IMR-90 (cell line): ENCODE results near the gene CAMTA1. TPM values are rescaled to one million over a fixed set of nuclear protein-coding genes. Genes with fewer than 3 reads are reported as not detected.
A peak's percentile ranks its signal among the peaks of the same experiment; 100 is the strongest.

Experiments
- ATAC-seq: fragments of 200-7000 bp; cut with Tn5 transposase; 2 replicates; pipeline ENCODE4 v1.9.1; 2020; ENCODE audit warnings: low read depth, mild to moderate bottlenecking, moderate library complexity
- BruUV-seq: library from RNA; stranded (reverse); fragments of 400-500 nt; replicated peaks from 2 replicates; lab custom pipeline; 2021; lab: Mats Ljungman, UMichigan
- CTCF ChIA-PET: fragments of 300-600 bp; formaldehyde crosslinking; extraction: SDS; loops from one replicate; lab custom pipeline; 2021; ENCODE audit warnings: antibody characterized with exemption; lab: Yijun Ruan, JAX
- POLR2A ChIA-PET: fragments of 300-600 bp; sonication (Branson Sonifier 250); formaldehyde crosslinking; loops from one replicate; lab custom pipeline; 2022; ENCODE audit warnings: antibody characterized with exemption; ENCODE audit not compliant: unreplicated experiment; lab: Charles Lee
- DNase-seq: peaks from one replicate; pipeline ENCODE4 v3.0.0; 2013
- H2AFZ ChIP-seq: replicated peaks from 2 replicates; pipeline ENCODE3; 2013; ENCODE audit warnings: low read length, mild to moderate bottlenecking; ENCODE audit not compliant: poor library complexity
- H2AK5ac ChIP-seq: 2 replicates; pipeline ENCODE4 v1.6.1; 2013; ENCODE audit warnings: low read depth, low read length, inconsistent platforms
- H2AK9ac ChIP-seq: replicated peaks from 2 replicates; pipeline ENCODE3; 2013; ENCODE audit warnings: mild to moderate bottlenecking, low read depth, low read length, moderate library complexity; ENCODE audit not compliant: poor library complexity
- H2BK120ac ChIP-seq: 2 replicates; pipeline ENCODE4 v1.6.1; 2013; ENCODE audit warnings: low read depth, low read length, inconsistent platforms
- H2BK15ac ChIP-seq: 3 replicates; pipeline ENCODE4 v1.6.1; 2013; ENCODE audit warnings: low read depth, low read length, inconsistent platforms
- H2BK20ac ChIP-seq: 2 replicates; pipeline ENCODE4 v1.6.1; 2013; ENCODE audit warnings: low read depth, mild to moderate bottlenecking, inconsistent platforms, low read length, moderate library complexity
- H2BK5ac ChIP-seq: 2 replicates; pipeline ENCODE4 v1.6.1; 2013; ENCODE audit warnings: mild to moderate bottlenecking, low read depth, low read length, inconsistent platforms; ENCODE audit not compliant: poor library complexity, severe bottlenecking
- H3K14ac ChIP-seq: replicated peaks from 2 replicates; pipeline ENCODE4 v1.6.1; 2013; ENCODE audit warnings: low read depth, low read length, inconsistent platforms
- H3K18ac ChIP-seq: 2 replicates; pipeline ENCODE4 v1.6.1; 2013; ENCODE audit warnings: low read depth, low read length, control low read depth
- H3K23ac ChIP-seq: 2 replicates; pipeline ENCODE4 v1.6.1; 2013; ENCODE audit warnings: low read depth, low read length, inconsistent platforms
- H3K27ac ChIP-seq: 2 replicates; pipeline ENCODE4 v1.5.1; 2013; ENCODE audit warnings: mild to moderate bottlenecking, control low read depth, low read length; ENCODE audit not compliant: insufficient read depth
- H3K27me3 ChIP-seq: 2 replicates; pipeline ENCODE4 v1.6.1; 2013; ENCODE audit warnings: low read length; ENCODE audit not compliant: control insufficient read depth, insufficient read depth
- H3K36me3 ChIP-seq: 2 replicates; pipeline ENCODE4 v1.6.1; 2013; ENCODE audit warnings: low read length, mixed read lengths; ENCODE audit not compliant: control insufficient read depth, insufficient read depth
- H3K4ac ChIP-seq: 2 replicates; pipeline ENCODE4 v1.6.1; 2013; ENCODE audit warnings: low read depth, low read length, inconsistent platforms
- H3K4me1 ChIP-seq: 2 replicates; pipeline ENCODE4 v1.6.1; 2013; ENCODE audit warnings: low read length, mixed read lengths; ENCODE audit not compliant: control insufficient read depth, insufficient read depth
- H3K4me2 ChIP-seq: 2 replicates; pipeline ENCODE4 v1.6.1; 2013; ENCODE audit warnings: low read depth, mild to moderate bottlenecking, control low read depth, low read length, moderate library complexity
- H3K4me3 ChIP-seq: 2 replicates; pipeline ENCODE4 v1.5.1; 2013; ENCODE audit warnings: low read depth, mild to moderate bottlenecking, control low read depth, low read length, moderate library complexity; ENCODE audit not compliant: insufficient read depth
- H3K56ac ChIP-seq: 2 replicates; pipeline ENCODE4 v1.6.1; 2013; ENCODE audit warnings: low read length, inconsistent platforms; ENCODE audit not compliant: insufficient read depth; ENCODE audit errors: extremely low read depth
- H3K79me1 ChIP-seq, 2 experiments: 2 replicates each; pipeline ENCODE4 v1.6.1; 2013; ENCODE audit warnings: low read length in 2 of 2, inconsistent platforms in 1 of 2, low read depth in 1 of 2
- H3K9ac ChIP-seq: 2 replicates; pipeline ENCODE4 v1.6.1; 2013; ENCODE audit warnings: low read depth, low read length, control low read depth
- H3K9me1 ChIP-seq: 2 replicates; pipeline ENCODE4 v1.6.1; 2013; ENCODE audit warnings: low read length, inconsistent platforms; ENCODE audit not compliant: insufficient read depth
- H3K9me3 ChIP-seq: 2 replicates; pipeline ENCODE4 v1.6.1; 2013; ENCODE audit warnings: low read length; ENCODE audit not compliant: control insufficient read depth, insufficient read depth
- H4K20me1 ChIP-seq: 2 replicates; pipeline ENCODE4 v1.6.1; 2013; ENCODE audit warnings: low read length, inconsistent platforms; ENCODE audit not compliant: insufficient read depth
- H4K5ac ChIP-seq: 2 replicates; pipeline ENCODE4 v1.6.1; 2013; ENCODE audit warnings: mild to moderate bottlenecking, low read depth, low read length, control low read depth
- H4K8ac ChIP-seq, 2 experiments: 2 replicates each; pipeline ENCODE4 v1.6.1; 2013; ENCODE audit warnings: low read depth in 2 of 2, low read length in 2 of 2, control low read depth in 1 of 2, inconsistent platforms in 1 of 2
- H4K91ac ChIP-seq: 2 replicates; pipeline ENCODE4 v1.6.1; 2013; ENCODE audit warnings: low read depth, low read length, inconsistent platforms; ENCODE audit not compliant: insufficient read depth
- BHLHE40 ChIP-seq: fragments of 150-350 bp; IDR thresholded peaks from 2 replicates; pipeline ENCODE4 v1.6.1; 2016; ENCODE audit warnings: mild to moderate bottlenecking, low read depth, low read length
- CEBPB ChIP-seq: IDR thresholded peaks from 2 replicates; pipeline ENCODE4 v1.6.1; 2012; ENCODE audit warnings: low read depth, low read length, improper control_type of control experiment
- CHD1 ChIP-seq: IDR thresholded peaks from 2 replicates; pipeline ENCODE4 v1.6.1; 2012; ENCODE audit warnings: low read depth, low read length, improper control_type of control experiment
- MAFK ChIP-seq: IDR thresholded peaks from 2 replicates; pipeline ENCODE4 v1.6.1; 2012; ENCODE audit warnings: low read depth, low read length, improper control_type of control experiment
- NFE2L2 ChIP-seq: fragments of 150-350 bp; IDR thresholded peaks from 2 replicates; pipeline ENCODE4 v1.6.1; 2016; ENCODE audit warnings: low read depth, mild to moderate bottlenecking, low read length
- RAD21 ChIP-seq: IDR thresholded peaks from 2 replicates; pipeline ENCODE4 v1.6.1; 2012; ENCODE audit warnings: low read length, improper control_type of control experiment
- RCOR1 ChIP-seq: IDR thresholded peaks from 2 replicates; pipeline ENCODE4 v1.6.1; 2012; ENCODE audit warnings: mild to moderate bottlenecking, low read length, improper control_type of control experiment; ENCODE audit not compliant: insufficient replicate concordance
- RFX5 ChIP-seq: IDR thresholded peaks from 2 replicates; pipeline ENCODE4 v1.8.0; 2012; ENCODE audit warnings: low read depth, mild to moderate bottlenecking, low read length, moderate library complexity
- SMC3 ChIP-seq: fragments of 150-350 bp; IDR thresholded peaks from 2 replicates; pipeline ENCODE4 v1.6.1; 2016; ENCODE audit warnings: low read depth, mild to moderate bottlenecking, antibody characterized with exemption, low read length, moderate library complexity
- WGBS, 2 experiments: methylation state at CpG; one replicate each; pipeline versions ENCODE4 v1.1.5 to v1.1.7; 2013; ENCODE audit warnings: missing lambda C conversion rate in 2 of 2; ENCODE audit not compliant: insufficient read length in 1 of 2; ENCODE audit errors: extremely low coverage in 2 of 2; 5-methylcytosine and 5-hydroxymethylcytosine counted together
- dilution Hi-C: fragments of 300-500 bp; cut with HindIII; formaldehyde crosslinking; loops from one replicate; pipeline ENCODE4 v1.14.3; 2018; ENCODE audit warnings: low sequenced_read_pairs; ENCODE audit not compliant: unreplicated experiment
- in situ Hi-C: fragments of 300-500 bp; cut with MboI; formaldehyde crosslinking; loops from 3 replicates; pipeline ENCODE4 v1.14.3; 2019; ENCODE audit warnings: low sequenced_read_pairs, inconsistent platforms, mixed read lengths
- intact Hi-C: fragments of 100-400 bp; cut with micrococcal nuclease; formaldehyde crosslinking; loops from 2 replicates; pipeline ENCODE4 v1.10.0; 2022
- polyA plus RNA-seq, 3 experiments: library from polyadenylated mRNA; depleted of rRNA; stranded (reverse); fragments of >200 nt; gene quantifications; 2 replicates each; pipeline ENCODE4 v1.2.3, GENCODE V29; 2012; ENCODE audit warnings: low replicate concordance in 1 of 3
- total RNA-seq: library from RNA; depleted of rRNA; stranded (reverse); fragments of >200 nt; gene quantifications from 2 replicates; pipeline ENCODE4 v1.2.3, GENCODE V29; 2012
- TF ChIP-seq, protein P1 (sequence below): fragments of 150-350 bp; IDR thresholded peaks from 2 replicates; pipeline ENCODE4 v1.6.1; 2016; ENCODE audit warnings: low read depth, mild to moderate bottlenecking, low read length, moderate library complexity, borderline replicate concordance
- TF ChIP-seq, protein P2 (sequence below): conservative IDR thresholded peaks from 2 replicates; pipeline ENCODE4 v1.5.1; 2012; ENCODE audit warnings: mild to moderate bottlenecking, low read depth, low read length, improper control_type of control experiment
- TF ChIP-seq, protein P3 (sequence below): fragments of 150-350 bp; IDR thresholded peaks from 2 replicates; pipeline ENCODE4 v1.6.1; 2017; ENCODE audit warnings: mild to moderate bottlenecking, antibody characterized with exemption, low read length, low read depth

The CAMTA1 gene
- total and polyA plus RNA-seq, 2 of the 4 experiments (the other 2 are of a cell fraction): 35.5 to 74.3 TPM

DNA sequence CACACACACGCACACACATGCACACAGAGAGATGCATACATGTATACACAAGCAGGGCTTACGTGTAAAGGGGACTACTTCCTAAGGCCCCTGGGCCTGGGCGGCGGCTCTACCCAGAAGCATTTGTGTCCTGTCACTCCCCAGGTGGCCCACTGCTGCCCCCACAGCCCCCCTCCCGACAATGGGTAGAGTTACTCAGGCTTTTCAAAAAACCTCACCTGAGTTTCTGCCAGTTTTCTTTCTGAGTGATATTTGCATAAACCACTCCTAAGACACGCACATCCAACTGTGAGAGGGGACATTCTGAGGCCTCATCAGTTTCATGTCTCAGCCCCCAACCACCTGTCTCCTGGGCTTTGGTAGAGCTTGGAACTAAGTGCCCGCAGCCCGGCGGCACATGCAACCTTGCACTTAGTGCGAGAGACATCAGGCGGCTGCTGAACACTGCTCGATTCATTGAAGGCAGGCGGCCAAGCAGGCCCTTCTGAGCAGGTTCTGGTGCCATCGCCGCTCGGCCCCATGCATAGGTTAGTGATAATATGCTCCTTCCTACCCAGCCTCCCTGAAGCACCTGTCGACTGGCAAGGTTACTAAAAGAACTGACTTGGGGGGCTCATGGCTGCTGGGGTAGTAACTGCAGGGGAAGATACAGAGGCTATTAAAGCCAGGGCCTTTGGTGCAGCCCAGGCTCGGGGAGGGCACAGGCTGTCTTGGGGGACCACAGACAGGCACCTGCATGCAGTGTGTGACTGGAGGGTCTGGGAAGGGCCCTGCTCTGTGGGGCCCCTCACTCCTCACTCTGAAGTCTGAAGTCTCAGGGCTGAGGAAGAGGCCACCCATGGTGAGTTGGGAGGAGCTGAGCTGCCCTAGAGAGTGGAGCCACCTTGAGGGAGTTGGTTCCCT lies 621.6 kb downstream of the CAMTA1 start:
- intact Hi-C loops: no loop called here
- no peak overlapping the region for H4K5ac ChIP-seq
- no peak overlapping the region for H3K4ac ChIP-seq
- no peak for DNase-seq
- no peak overlapping the region for H3K4me3 ChIP-seq
- no peak overlapping the region for H3K23ac ChIP-seq
- TF ChIP-seq MAFK: no peak
- no peak for TF ChIP-seq BHLHE40
- TF ChIP-seq, protein P1, sequence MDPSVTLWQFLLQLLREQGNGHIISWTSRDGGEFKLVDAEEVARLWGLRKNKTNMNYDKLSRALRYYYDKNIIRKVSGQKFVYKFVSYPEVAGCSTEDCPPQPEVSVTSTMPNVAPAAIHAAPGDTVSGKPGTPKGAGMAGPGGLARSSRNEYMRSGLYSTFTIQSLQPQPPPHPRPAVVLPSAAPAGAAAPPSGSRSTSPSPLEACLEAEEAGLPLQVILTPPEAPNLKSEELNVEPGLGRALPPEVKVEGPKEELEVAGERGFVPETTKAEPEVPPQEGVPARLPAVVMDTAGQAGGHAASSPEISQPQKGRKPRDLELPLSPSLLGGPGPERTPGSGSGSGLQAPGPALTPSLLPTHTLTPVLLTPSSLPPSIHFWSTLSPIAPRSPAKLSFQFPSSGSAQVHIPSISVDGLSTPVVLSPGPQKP: no peak
- TF ChIP-seq CEBPB: no peak
- TF ChIP-seq, protein P2, sequence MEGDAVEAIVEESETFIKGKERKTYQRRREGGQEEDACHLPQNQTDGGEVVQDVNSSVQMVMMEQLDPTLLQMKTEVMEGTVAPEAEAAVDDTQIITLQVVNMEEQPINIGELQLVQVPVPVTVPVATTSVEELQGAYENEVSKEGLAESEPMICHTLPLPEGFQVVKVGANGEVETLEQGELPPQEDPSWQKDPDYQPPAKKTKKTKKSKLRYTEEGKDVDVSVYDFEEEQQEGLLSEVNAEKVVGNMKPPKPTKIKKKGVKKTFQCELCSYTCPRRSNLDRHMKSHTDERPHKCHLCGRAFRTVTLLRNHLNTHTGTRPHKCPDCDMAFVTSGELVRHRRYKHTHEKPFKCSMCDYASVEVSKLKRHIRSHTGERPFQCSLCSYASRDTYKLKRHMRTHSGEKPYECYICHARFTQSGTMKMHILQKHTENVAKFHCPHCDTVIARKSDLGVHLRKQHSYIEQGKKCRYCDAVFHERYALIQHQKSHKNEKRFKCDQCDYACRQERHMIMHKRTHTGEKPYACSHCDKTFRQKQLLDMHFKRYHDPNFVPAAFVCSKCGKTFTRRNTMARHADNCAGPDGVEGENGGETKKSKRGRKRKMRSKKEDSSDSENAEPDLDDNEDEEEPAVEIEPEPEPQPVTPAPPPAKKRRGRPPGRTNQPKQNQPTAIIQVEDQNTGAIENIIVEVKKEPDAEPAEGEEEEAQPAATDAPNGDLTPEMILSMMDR: no peak
- TF ChIP-seq NFE2L2: no peak
- no peak for TF ChIP-seq RFX5
- TF ChIP-seq RAD21: no peak
- no peak for TF ChIP-seq RCOR1
- TF ChIP-seq, protein P3, sequence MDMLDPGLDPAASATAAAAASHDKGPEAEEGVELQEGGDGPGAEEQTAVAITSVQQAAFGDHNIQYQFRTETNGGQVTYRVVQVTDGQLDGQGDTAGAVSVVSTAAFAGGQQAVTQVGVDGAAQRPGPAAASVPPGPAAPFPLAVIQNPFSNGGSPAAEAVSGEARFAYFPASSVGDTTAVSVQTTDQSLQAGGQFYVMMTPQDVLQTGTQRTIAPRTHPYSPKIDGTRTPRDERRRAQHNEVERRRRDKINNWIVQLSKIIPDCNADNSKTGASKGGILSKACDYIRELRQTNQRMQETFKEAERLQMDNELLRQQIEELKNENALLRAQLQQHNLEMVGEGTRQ: no peak
- no peak for TF ChIP-seq SMC3
- no peak for TF ChIP-seq CHD1
- no peak overlapping the region; the same call in 1 of the 2 replicates for H4K91ac ChIP-seq
- peak overlapping the region; percentile 9 for H2AFZ ChIP-seq
- H4K20me1 ChIP-seq: no peaks in the 10 kb centered on the region
- no peak overlapping the region for H3K9ac ChIP-seq
- H3K27me3 ChIP-seq: no peaks in the 10 kb centered on the region
- no peak overlapping the region for H3K27ac ChIP-seq
- H3K36me3 ChIP-seq: no peaks in the 10 kb centered on the region
- H3K4me2 ChIP-seq: no peak overlapping the region
- dilution Hi-C loops: no loop called here
- H3K9me1 ChIP-seq: peaks cover 9% of the 10 kb centered on the region; the same call in 1 of the 2 replicates
- BruUV-seq: no TSS peak
- no peak overlapping the region for H2BK15ac ChIP-seq
- in situ Hi-C loops: no loop called here
- no peak overlapping the region for H2BK20ac ChIP-seq
- POLR2A ChIA-PET: no interaction called here
- no peak overlapping the region for H2AK5ac ChIP-seq
- ATAC-seq: no peak
- peaks cover 8% of the 10 kb centered on the region for H3K4me1 ChIP-seq
- H3K14ac ChIP-seq: no peak overlapping the region
- H3K56ac ChIP-seq: no peak overlapping the region
- no peak overlapping the region for H3K18ac ChIP-seq
- H2AK9ac ChIP-seq: no peak overlapping the region
- H2BK5ac ChIP-seq: no peak overlapping the region
- H4K8ac ChIP-seq: no peak overlapping the region
- H3K9me3 ChIP-seq: no peaks in the 10 kb centered on the region
- CTCF ChIA-PET: no interaction called here
- no peak overlapping the region for H2BK120ac ChIP-seq
- no peaks in the 10 kb centered on the region for H3K79me1 ChIP-seq
- WGBS, 2 experiments: 94% methylated on average over 6 of the region's 18 CpGs; no CpG with 5 or more reads in 1 of the 2 experiments
